Brain microvascular endothelial cell (primary cell): ENCODE results near the gene AMELY.

Source experiments
- DNase-seq: peaks from one replicate; pipeline ENCODE4 v3.0.0-alpha.2; 2020
- H3K27ac ChIP-seq: fragments of 250-450 bp; sonication (Bioruptor Pico); 2 replicates; pipeline ENCODE4 v1.5.1; 2020; ENCODE audit warnings: mild to moderate bottlenecking, moderate library complexity
- H3K27me3 ChIP-seq: fragments of 250-450 bp; sonication (Bioruptor Pico); replicated peaks from 2 replicates; pipeline ENCODE4 v1.5.1; 2020; ENCODE audit warnings: mild to moderate bottlenecking
- H3K36me3 ChIP-seq: fragments of 250-450 bp; sonication (Bioruptor Pico); replicated peaks from 2 replicates; pipeline ENCODE4 v1.5.1; 2020; ENCODE audit warnings: mild to moderate bottlenecking
- H3K4me3 ChIP-seq: 2 replicates; pipeline ENCODE4 v1.5.1; 2011; ENCODE audit warnings: low read depth, mild to moderate bottlenecking, control low read depth, low read length, moderate library complexity
- CTCF ChIP-seq: IDR thresholded peaks from 2 replicates; pipeline ENCODE4 v1.5.1; 2011; ENCODE audit warnings: low read depth, mild to moderate bottlenecking, moderate library complexity, low read length, control low read depth, inconsistent platforms; ENCODE audit errors: missing control alignments
- in situ Hi-C: cut with HindIII; loops from 2 replicates; pipeline ENCODE4 v1.10.0; 2017; ENCODE audit warnings: low sequenced_read_pairs, low pct_ligation_motif_present

Gene AMELY

GRCh38 chrY:6911253-6911881, at the start of gene AMELY:
Gene AMELY, minus strand, starts transcription at chrY:6911752. Its CDS starts 39,144 bp downstream, at chrY:6872608.
- Histone ChIP-seq H3K4me3 (no peak within 1 kb of the TSS), H3K27me3 (no peaks in the 10 kb centered on the region), H3K36me3 (no peaks in the 10 kb centered on the region), H3K27ac (no peak within 1 kb of the TSS)
- no peak for DNase-seq
- TF ChIP-seq CTCF = no peak
- in situ Hi-C loops = no loop called here

GRCh38 chrY:6949947-6950346, 38.4 kb upstream of the AMELY start:
- DNase-seq = no peak
- H3K36me3 ChIP-seq = no peaks in the 10 kb centered on the region
- H3K27ac ChIP-seq = no peak overlapping the region
- no peaks in the 10 kb centered on the region for H3K27me3 ChIP-seq
- H3K4me3 ChIP-seq = no peak overlapping the region
- in situ Hi-C loops = no loop called here
- TF ChIP-seq CTCF = no peak

GRCh38 chrY:6948378-6948777, 36.8 kb upstream of the AMELY start:
- TF ChIP-seq CTCF = no peak
- no peak overlapping the region for H3K27ac ChIP-seq
- no peaks in the 10 kb centered on the region for H3K27me3 ChIP-seq
- H3K36me3 ChIP-seq = no peaks in the 10 kb centered on the region
- no peak for DNase-seq
- H3K4me3 ChIP-seq = no peak overlapping the region
- in situ Hi-C loops = no loop called here

- no peak overlapping the region for H3K27ac ChIP-seq
- in situ Hi-C loops = no loop called here
- H3K27me3 ChIP-seq = no peaks in the 10 kb centered on the region
- no peaks in the 10 kb centered on the region for H3K36me3 ChIP-seq
- DNase-seq = no peak
- no peak overlapping the region for H3K4me3 ChIP-seq
- TF ChIP-seq CTCF = no peak
These were observed 36.1 kb upstream of the AMELY start for GRCh38 chrY:6947695-6948094.

GRCh38 chrY:6935497-6935896, 23.9 kb upstream of the AMELY start:
- H3K27ac ChIP-seq = no peak overlapping the region
- H3K27me3 ChIP-seq = no peaks in the 10 kb centered on the region
- H3K4me3 ChIP-seq = no peak overlapping the region
- in situ Hi-C loops = no loop called here
- no peak for TF ChIP-seq CTCF
- no peaks in the 10 kb centered on the region for H3K36me3 ChIP-seq
- DNase-seq = no peak

- no peak for TF ChIP-seq CTCF
- no peaks in the 10 kb centered on the region for H3K36me3 ChIP-seq
- no peaks in the 10 kb centered on the region for H3K27me3 ChIP-seq
- in situ Hi-C loops = no loop called here
- H3K27ac ChIP-seq = no peak overlapping the region
- H3K4me3 ChIP-seq = no peak overlapping the region
- no peak for DNase-seq
These were observed 20.3 kb upstream of the AMELY start for GRCh38 chrY:6931779-6932396.
